CD4-positive, alpha-beta memory T cell (primary cell): ENCODE results near the gene ALOX5. TPM values are rescaled to one million over a fixed set of nuclear protein-coding genes. Genes with fewer than 3 reads are reported as not detected.

Experiments used
- CTCF ChIA-PET: fragments of 350-600 bp; sonication (Branson Sonifier 250); formaldehyde crosslinking; loops from one replicate; lab custom pipeline; 2021; ENCODE audit warnings: inconsistent platforms; ENCODE audit not compliant: partially characterized antibody; lab: Charles Lee
- POLR2A ChIA-PET: fragments of 350-600 bp; sonication (Branson Sonifier 250); formaldehyde crosslinking; loops from one replicate; lab custom pipeline; 2021; ENCODE audit not compliant: partially characterized antibody; lab: Charles Lee
- DNase-seq, 5 donors: peaks; one replicate each; pipeline versions ENCODE4 v3.0.0 to v3.0.0-alpha.2; 2020 to 2022; ENCODE audit warnings: mixed read lengths in 1 of 5
- H3K27ac ChIP-seq: one replicate; pipeline ENCODE4 v1.7.0; 2013; ENCODE audit warnings: low read depth, low read length
- H3K27me3 ChIP-seq: 2 replicates; pipeline ENCODE4 v1.7.0; 2013; ENCODE audit warnings: mild to moderate bottlenecking, low read length, moderate library complexity; ENCODE audit not compliant: insufficient read depth
- H3K36me3 ChIP-seq: 2 replicates; pipeline ENCODE4 v1.7.0; 2013; ENCODE audit warnings: mild to moderate bottlenecking, low read length, moderate library complexity; ENCODE audit not compliant: insufficient read depth
- H3K4me1 ChIP-seq: 2 replicates; pipeline ENCODE4 v1.7.0; 2013; ENCODE audit warnings: mild to moderate bottlenecking, low read length, moderate library complexity; ENCODE audit not compliant: insufficient read depth
- H3K4me3 ChIP-seq, 2 donors: one replicate each; pipeline ENCODE4 v1.7.0; 2013; ENCODE audit warnings: low read length in 2 of 2, mild to moderate bottlenecking in 1 of 2
- H3K9me3 ChIP-seq, 2 donors: one replicate each; pipeline ENCODE4 v1.7.0; 2013; ENCODE audit warnings: low read length in 2 of 2, control low read depth in 1 of 2; ENCODE audit not compliant: control insufficient read depth in 1 of 2
- H3K27ac Mint-ChIP-seq, 7 donors: one replicate each; pipeline ENCODE4 v1.8.0; 2020 to 2021; ENCODE audit warnings: mixed read lengths in 7 of 7, mild to moderate bottlenecking in 6 of 7, inconsistent platforms in 3 of 7, moderate library complexity in 3 of 7
- H3K27me3 Mint-ChIP-seq, 2 donors: one replicate each; pipeline ENCODE4 v1.8.0; 2020 to 2021; ENCODE audit warnings: mixed read lengths in 2 of 2
- H3K36me3 Mint-ChIP-seq, 2 donors: one replicate each; pipeline ENCODE4 v1.8.0; 2020 to 2021; ENCODE audit warnings: mixed read lengths in 2 of 2, inconsistent platforms in 1 of 2, mild to moderate bottlenecking in 1 of 2
- H3K4me1 Mint-ChIP-seq, 4 donors: one replicate each; pipeline ENCODE4 v1.8.0; 2020 to 2021; ENCODE audit warnings: mixed read lengths in 4 of 4, mild to moderate bottlenecking in 1 of 4
- H3K4me3 Mint-ChIP-seq, 8 donors: one replicate each; pipeline ENCODE4 v1.8.0; 2020 to 2021; ENCODE audit warnings: mixed read lengths in 8 of 8, mild to moderate bottlenecking in 7 of 8, moderate library complexity in 6 of 8, inconsistent platforms in 3 of 8
- H3K9me3 Mint-ChIP-seq, 8 donors: one replicate each; pipeline ENCODE4 v1.8.0; 2020 to 2021; ENCODE audit warnings: mixed read lengths in 8 of 8, mild to moderate bottlenecking in 5 of 8, inconsistent platforms in 3 of 8, moderate library complexity in 1 of 8
- intact Hi-C: fragments of 100-400 bp; cut with micrococcal nuclease; formaldehyde crosslinking; loops from one replicate; pipeline ENCODE4 v1.15.1; 2023
- polyA plus RNA-seq, 2 donors: library from polyadenylated mRNA; unstranded; fragments of 300-500 nt; fragmentation: Illumina TruSeq; gene quantifications; one replicate each; pipeline ENCODE4 v1.2.3, GENCODE V29; 2021
- total RNA-seq, 2 experiments: library from RNA; stranded (reverse); gene quantifications; one replicate each; pipeline ENCODE4 v1.2.3, GENCODE V29; 2021

ALOX5 gene
- total and polyA plus RNA-seq, 4 experiments from 2014 or later, result 3.1 to 30.3 (median 9.3) TPM

GRCh38 chr10:45468079-45468478 is 94.1 kb downstream of the ALOX5 start:
- Mint-ChIP-seq H3K9me3 (no peaks in the 10 kb centered on the region), H3K27ac (peak overlapping the region in 3 of 7 donors; percentile 15 to 42 (median 41)), H3K4me3 (peak overlapping the region in 1 of 8 donors; percentile 3), H3K27me3 (no peaks in the 10 kb centered on the region), H3K4me1 (peaks cover 25 to 58% (median 37%) of the 10 kb centered on the region in 4 donors), H3K36me3 (peaks cover 3 to 4% of the 10 kb centered on the region in 2 donors)
- DNase-seq, result no peak
- peaks cover 5% of the 10 kb centered on the region for H3K36me3 ChIP-seq
- peaks cover 28% of the 10 kb centered on the region for H3K4me1 ChIP-seq
- H3K9me3 ChIP-seq, result no peaks in the 10 kb centered on the region
- H3K27me3 ChIP-seq, result no peaks in the 10 kb centered on the region
- intact Hi-C loops, result loop anchor here (10.0 kb wide), 2 partner anchors 213 to 267 kb away; no protein-coding TSS in a partner anchor
- ChIA-PET POLR2A (no interaction called here), CTCF (interaction anchor here (1.8 kb wide), 1 partner anchor 204 kb away, joined by 6 read pairs; the partner anchor contains the start of gene ZFAND4)
- no peak overlapping the region for H3K27ac ChIP-seq
- H3K4me3 ChIP-seq, result no peak overlapping the region

GRCh38 chr10:45470098-45471012 is 96.3 kb downstream of the ALOX5 start:
- peaks cover 4% of the 10 kb centered on the region for H3K36me3 ChIP-seq
- Mint-ChIP-seq H3K27me3 (no peaks in the 10 kb centered on the region), H3K4me1 (peaks cover 18 to 55% (median 34%) of the 10 kb centered on the region in 4 donors), H3K27ac (peak overlapping the region; percentile 68 to 93 (median 89)), H3K9me3 (no peaks in the 10 kb centered on the region), H3K4me3 (peak overlapping the region in 7 of 8 donors; percentile 47 to 82 (median 61)), H3K36me3 (peaks cover 0 to 2% of the 10 kb centered on the region in 2 donors)
- DNase-seq, result peak; percentile 52 to 68 (median 60)
- peak overlapping the region; percentile 36 for H3K27ac ChIP-seq
- ChIA-PET CTCF (no interaction called here), POLR2A (no interaction called here)
- no peak overlapping the region for H3K4me3 ChIP-seq
- H3K9me3 ChIP-seq, result no peaks in the 10 kb centered on the region
- H3K4me1 ChIP-seq, result peaks cover 25% of the 10 kb centered on the region
- intact Hi-C loops, result no loop called here
- H3K27me3 ChIP-seq, result no peaks in the 10 kb centered on the region

- Histone ChIP-seq H3K4me1 (peaks cover 23% of the 10 kb centered on the region), H3K27ac (no peak overlapping the region), H3K27me3 (no peaks in the 10 kb centered on the region), H3K36me3 (peaks cover 4% of the 10 kb centered on the region), H3K9me3 (no peaks in the 10 kb centered on the region), H3K4me3 (no peak overlapping the region)
- H3K27me3 Mint-ChIP-seq, result no peaks in the 10 kb centered on the region
- peaks cover 0 to 4% (median 3%) of the 10 kb centered on the region in 8 donors for H3K9me3 Mint-ChIP-seq
- H3K36me3 Mint-ChIP-seq, result peaks cover 4 to 5% of the 10 kb centered on the region in 2 donors
- CTCF ChIA-PET, result no interaction called here
- POLR2A ChIA-PET, result no interaction called here
- no peak for DNase-seq
- peak overlapping the region in 6 of 7 donors; percentile 10 to 93 (median 81) for H3K27ac Mint-ChIP-seq
- no peak overlapping the region for H3K4me3 Mint-ChIP-seq
- intact Hi-C loops, result no loop called here
- peaks cover 17 to 48% (median 33%) of the 10 kb centered on the region in 4 donors for H3K4me1 Mint-ChIP-seq
Measured at GRCh38 chr10:45471059-45471458, 97.0 kb downstream of the ALOX5 start.

- H3K36me3 Mint-ChIP-seq, result peaks cover 6 to 9% of the 10 kb centered on the region in 2 donors
- H3K9me3 Mint-ChIP-seq, result peaks cover 0 to 11% (median 7%) of the 10 kb centered on the region in 8 donors
- Histone ChIP-seq H3K27me3 (no peaks in the 10 kb centered on the region), H3K9me3 (peaks cover 0 to under 1% of the 10 kb centered on the region in 2 donors), H3K4me3 (no peak overlapping the region), H3K36me3 (no peaks in the 10 kb centered on the region), H3K27ac (no peak overlapping the region), H3K4me1 (peaks cover 23% of the 10 kb centered on the region)
- H3K4me3 Mint-ChIP-seq, result no peak overlapping the region
- peaks cover 17 to 45% (median 29%) of the 10 kb centered on the region in 4 donors for H3K4me1 Mint-ChIP-seq
- ChIA-PET POLR2A (no interaction called here), CTCF (no interaction called here)
- no peak for DNase-seq
- intact Hi-C loops, result no loop called here
- no peaks in the 10 kb centered on the region for H3K27me3 Mint-ChIP-seq
- H3K27ac Mint-ChIP-seq, result peak overlapping the region in 6 of 7 donors; percentile 69 to 84 (median 74)
Measured at GRCh38 chr10:45471531-45472310, 97.7 kb downstream of the ALOX5 start.

- H3K9me3 Mint-ChIP-seq, result peaks cover 2 to 25% (median 20%) of the 10 kb centered on the region in 8 donors
- no peak for DNase-seq
- Histone ChIP-seq H3K4me3 (no peak overlapping the region), H3K9me3 (peaks cover 0 to 7% of the 10 kb centered on the region in 2 donors), H3K27ac (no peak overlapping the region), H3K4me1 (peaks cover 23% of the 10 kb centered on the region), H3K36me3 (no peaks in the 10 kb centered on the region), H3K27me3 (no peaks in the 10 kb centered on the region)
- ChIA-PET POLR2A (no interaction called here), CTCF (no interaction called here)
- H3K4me1 Mint-ChIP-seq, result peaks cover 19 to 44% (median 34%) of the 10 kb centered on the region in 4 donors
- intact Hi-C loops, result no loop called here
- no peaks in the 10 kb centered on the region for H3K27me3 Mint-ChIP-seq
- no peak overlapping the region for H3K4me3 Mint-ChIP-seq
- H3K36me3 Mint-ChIP-seq, result peaks cover 19 to 23% of the 10 kb centered on the region in 2 donors
- H3K27ac Mint-ChIP-seq, result peak overlapping the region in 3 of 7 donors; percentile 7 to 51 (median 11)
Measured at GRCh38 chr10:45473126-45473525, 99.1 kb downstream of the ALOX5 start.

- Mint-ChIP-seq H3K27me3 (no peaks in the 10 kb centered on the region), H3K27ac (no peak overlapping the region), H3K36me3 (peaks cover 42 to 57% of the 10 kb centered on the region in 2 donors), H3K9me3 (peaks cover 7 to 50% (median 36%) of the 10 kb centered on the region in 8 donors), H3K4me1 (peaks cover 7 to 29% (median 17%) of the 10 kb centered on the region in 4 donors), H3K4me3 (no peak overlapping the region)
- ChIA-PET POLR2A (no interaction called here), CTCF (no interaction called here)
- H3K4me3 ChIP-seq, result no peak overlapping the region
- peaks cover 5% of the 10 kb centered on the region for H3K4me1 ChIP-seq
- H3K36me3 ChIP-seq, result no peaks in the 10 kb centered on the region
- peaks cover 0 to 7% of the 10 kb centered on the region in 2 donors for H3K9me3 ChIP-seq
- H3K27ac ChIP-seq, result no peak overlapping the region
- no peak for DNase-seq
- intact Hi-C loops, result no loop called here
- H3K27me3 ChIP-seq, result no peaks in the 10 kb centered on the region
Measured at GRCh38 chr10:45476559-45476958, 102.5 kb downstream of the ALOX5 start.
